Peyer's patch (tissue), 4 donors: ENCODE data around the gene EVL.
"Not testable (repeated sequence)": the region's sequence is repeated elsewhere in the genome, so short reads cannot be mapped to it uniquely, and the experiment has no call there.

Source experiments
- POLR2A ChIP-seq, 2 donors: fragments of 450-650 bp; IDR thresholded peaks; one replicate each; pipeline ENCODE4 v1.5.1; 2017; ENCODE audit warnings: antibody characterized with exemption in 2 of 2, mild to moderate bottlenecking in 2 of 2, moderate library complexity in 2 of 2
- TF ChIP-seq, protein P1 (sequence below), 6 experiments: fragments of 450-650 bp in 4 of 6; fragments of 200-600 bp in 2 of 6; sonication (generic) in 1 of 6; IDR thresholded peaks; one replicate each; pipeline ENCODE4 v1.5.1; 2017 to 2019; ENCODE audit warnings: antibody characterized with exemption in 6 of 6, mild to moderate bottlenecking in 3 of 6, moderate library complexity in 1 of 6

DNA sequence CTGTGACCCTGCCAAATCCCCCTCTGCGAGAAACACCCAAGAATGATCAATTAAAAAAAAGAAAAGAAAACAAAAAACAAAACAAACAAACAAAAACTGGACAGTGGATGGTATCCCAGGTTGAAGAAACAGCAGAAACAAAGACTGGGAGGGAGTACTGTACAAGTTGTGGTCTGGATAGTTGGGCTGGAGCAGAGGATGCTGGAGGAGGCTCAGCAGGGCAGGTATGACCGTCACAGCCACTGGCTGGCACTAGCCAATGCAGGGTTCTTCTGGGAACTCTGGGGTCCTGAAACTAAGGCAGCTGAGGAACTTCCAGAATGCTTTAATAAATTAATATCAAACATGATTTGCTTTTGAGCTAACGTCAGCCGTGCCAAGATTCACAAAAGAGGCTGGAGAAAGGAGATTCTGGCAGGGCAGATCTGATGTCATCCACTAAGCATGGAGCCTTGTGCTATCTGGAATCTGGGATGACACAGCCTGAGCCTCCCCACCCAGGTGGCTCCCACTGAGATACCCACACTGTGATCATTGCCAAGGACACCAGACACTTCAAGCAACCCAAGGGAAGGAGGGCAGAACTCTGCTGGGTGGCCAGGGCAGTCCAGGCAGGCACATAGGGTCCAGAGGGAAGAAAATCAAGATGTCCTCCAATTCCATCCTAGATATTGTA, 116.8 kb downstream of the EVL start:
- TF ChIP-seq POLR2A (IDR thresholded peaks at IDR 0.05): not testable (repeated sequence)
- TF ChIP-seq, protein P1, sequence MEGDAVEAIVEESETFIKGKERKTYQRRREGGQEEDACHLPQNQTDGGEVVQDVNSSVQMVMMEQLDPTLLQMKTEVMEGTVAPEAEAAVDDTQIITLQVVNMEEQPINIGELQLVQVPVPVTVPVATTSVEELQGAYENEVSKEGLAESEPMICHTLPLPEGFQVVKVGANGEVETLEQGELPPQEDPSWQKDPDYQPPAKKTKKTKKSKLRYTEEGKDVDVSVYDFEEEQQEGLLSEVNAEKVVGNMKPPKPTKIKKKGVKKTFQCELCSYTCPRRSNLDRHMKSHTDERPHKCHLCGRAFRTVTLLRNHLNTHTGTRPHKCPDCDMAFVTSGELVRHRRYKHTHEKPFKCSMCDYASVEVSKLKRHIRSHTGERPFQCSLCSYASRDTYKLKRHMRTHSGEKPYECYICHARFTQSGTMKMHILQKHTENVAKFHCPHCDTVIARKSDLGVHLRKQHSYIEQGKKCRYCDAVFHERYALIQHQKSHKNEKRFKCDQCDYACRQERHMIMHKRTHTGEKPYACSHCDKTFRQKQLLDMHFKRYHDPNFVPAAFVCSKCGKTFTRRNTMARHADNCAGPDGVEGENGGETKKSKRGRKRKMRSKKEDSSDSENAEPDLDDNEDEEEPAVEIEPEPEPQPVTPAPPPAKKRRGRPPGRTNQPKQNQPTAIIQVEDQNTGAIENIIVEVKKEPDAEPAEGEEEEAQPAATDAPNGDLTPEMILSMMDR (IDR thresholded peaks at IDR 0.05): not testable (repeated sequence)
